Gastroesophageal sphincter (tissue), 4 donors: ENCODE data around the gene ERAS. TPM values are rescaled to one million over a fixed set of nuclear protein-coding genes. Genes with fewer than 3 reads are reported as not detected.
"Not testable (repeated sequence)": the region's sequence is repeated elsewhere in the genome, so short reads cannot be mapped to it uniquely, and the experiment has no call there.

Experiments
- ATAC-seq: fragments of 150-250 bp; one replicate; pipeline ENCODE4 v1.9.1; 2016; ENCODE audit warnings: mild to moderate bottlenecking, moderate library complexity
- H3K27ac ChIP-seq, 4 donors: fragments of 200-600 bp; sonication (generic) in 3 of 4; 1 replicate in 3 of 4; 2 replicates in 1 of 4; pipeline ENCODE4 v1.5.1; 2016 to 2019
- H3K27me3 ChIP-seq: fragments of 200-600 bp; sonication (generic); one replicate; pipeline ENCODE4 v1.5.1; 2019
- H3K36me3 ChIP-seq, 2 donors: fragments of 200-600 bp; sonication (generic); one replicate each; pipeline ENCODE4 v1.5.1; 2019; ENCODE audit warnings: control low read depth in 1 of 2
- H3K4me1 ChIP-seq, 3 donors: fragments of 200-600 bp; sonication (generic); 1 replicate in 2 of 3; 2 replicates in 1 of 3; pipeline ENCODE4 v1.5.1; 2016 to 2019; ENCODE audit warnings: control low read depth in 2 of 3
- H3K4me3 ChIP-seq, 2 donors: fragments of 200-600 bp; sonication (generic); one replicate each; pipeline ENCODE4 v1.5.1; 2019; ENCODE audit warnings: mild to moderate bottlenecking in 1 of 2, moderate library complexity in 1 of 2
- H3K9me3 ChIP-seq, 3 donors: fragments of 200-600 bp; sonication (generic); one replicate each; pipeline ENCODE4 v1.5.1; 2017 to 2019; ENCODE audit warnings: control low read depth in 2 of 3
- CTCF ChIP-seq, 4 experiments: fragments of 200-600 bp in 2 of 4; fragments of 450-650 bp in 2 of 4; sonication (generic) in 1 of 4; IDR thresholded peaks; one replicate each; pipeline ENCODE4 v1.5.1; 2017 to 2019; ENCODE audit warnings: antibody characterized with exemption in 4 of 4, mild to moderate bottlenecking in 2 of 4, moderate library complexity in 2 of 4
- EP300 ChIP-seq: sonication (generic); formaldehyde crosslinking; IDR thresholded peaks from one replicate; pipeline ENCODE4 v1.6.1; 2017; ENCODE audit warnings: antibody characterized with exemption, mild to moderate bottlenecking
- POLR2A ChIP-seq, 2 donors: fragments of 450-650 bp; IDR thresholded peaks; one replicate each; pipeline ENCODE4 v1.6.1; 2017; ENCODE audit warnings: antibody characterized with exemption in 2 of 2, mild to moderate bottlenecking in 2 of 2, moderate library complexity in 1 of 2
- POLR2AphosphoS5 ChIP-seq: sonication (generic); formaldehyde crosslinking; IDR thresholded peaks from one replicate; pipeline ENCODE4 v1.6.1; 2017; ENCODE audit warnings: antibody characterized with exemption
- WGBS, 2 donors: methylation state at CpG; one replicate each; pipeline ENCODE4 v1.1.5; 2018; ENCODE audit warnings: low coverage in 1 of 2; 5-methylcytosine and 5-hydroxymethylcytosine counted together
- total RNA-seq, 4 donors: library from RNA; depleted of rRNA; stranded (reverse); fragments of >200 nt; gene quantifications; one replicate each; pipeline ENCODE4 v1.1.0, GENCODE V29; 2016

Gene ERAS
- total RNA-seq, 4 donors from 2014 or later = not detected

GRCh38 chrX:48839686-48840085 lies 13.4 kb downstream of the ERAS start:
- WGBS, 2 donors = 41 to 68% methylated on average over 2 to 5 of the region's 10 CpGs
- Histone ChIP-seq H3K36me3 (no peaks in the 10 kb centered on the region), H3K4me1 (peaks cover 0 to 8% (median 4%) of the 10 kb centered on the region in 3 donors), H3K4me3 (no peak overlapping the region), H3K27ac (no peak overlapping the region), H3K9me3 (no peaks in the 10 kb centered on the region), H3K27me3 (peaks cover 12% of the 10 kb centered on the region)
- ATAC-seq = no peak
- TF ChIP-seq POLR2A (IDR thresholded peaks at IDR 0.05) (no peak), CTCF (IDR thresholded peaks at IDR 0.05) (no peak), EP300 (no peak), POLR2AphosphoS5 (no peak)

GRCh38 chrX:48848847-48849246 lies 22.5 kb downstream of the ERAS start:
- Histone ChIP-seq H3K9me3 (no peaks in the 10 kb centered on the region), H3K4me1 (no peaks in the 10 kb centered on the region), H3K27ac (no peak overlapping the region), H3K36me3 (no peaks in the 10 kb centered on the region), H3K4me3 (no peak overlapping the region), H3K27me3 (no peaks in the 10 kb centered on the region)
- ATAC-seq = no peak
- no peak for TF ChIP-seq POLR2AphosphoS5
- TF ChIP-seq CTCF (IDR thresholded peaks at IDR 0.05) = no peak
- TF ChIP-seq EP300 = no peak
- no peak for TF ChIP-seq POLR2A (IDR thresholded peaks at IDR 0.05)
- WGBS, 2 donors = 50 to 58% methylated on average over 1 of the region's 1 CpG

- TF ChIP-seq POLR2A (IDR thresholded peaks at IDR 0.05) = no peak
- TF ChIP-seq POLR2AphosphoS5 = no peak
- no peak for TF ChIP-seq EP300
- no peak for TF ChIP-seq CTCF (IDR thresholded peaks at IDR 0.05)
- ATAC-seq = no peak
- no peaks in the 10 kb centered on the region for H3K27me3 ChIP-seq
- H3K4me3 ChIP-seq = no peak overlapping the region
- 88% methylated on average over 5 of the region's 7 CpGs; no CpG with 5 or more reads in 1 of the 2 donors for WGBS, 2 donors
- no peaks in the 10 kb centered on the region for H3K4me1 ChIP-seq
- H3K9me3 ChIP-seq = no peaks in the 10 kb centered on the region
- H3K36me3 ChIP-seq = no peaks in the 10 kb centered on the region
- H3K27ac ChIP-seq = no peak overlapping the region
Observed at GRCh38 chrX:48852857-48853256, 26.5 kb downstream of the ERAS start.

- H3K27ac ChIP-seq, H3K36me3 ChIP-seq, H3K9me3 ChIP-seq, H3K4me3 ChIP-seq, H3K4me1 ChIP-seq, H3K27me3 ChIP-seq, ATAC-seq: not testable (repeated sequence)
Observed at GRCh38 chrX:48853494-48853893, 27.2 kb downstream of the ERAS start.

- H3K36me3 ChIP-seq, H3K4me3 ChIP-seq, ATAC-seq, H3K27ac ChIP-seq, H3K9me3 ChIP-seq, H3K27me3 ChIP-seq, H3K4me1 ChIP-seq: not testable (repeated sequence)
- 42 to 86% methylated on average over 2 of the region's 12 CpGs for WGBS, 2 donors
Observed at GRCh38 chrX:48854121-48854804, 27.9 kb downstream of the ERAS start.

GRCh38 chrX:48854898-48855297 lies 28.6 kb downstream of the ERAS start:
- Histone ChIP-seq H3K27ac (no peak overlapping the region), H3K36me3 (no peaks in the 10 kb centered on the region), H3K4me3 (no peak overlapping the region), H3K9me3 (no peaks in the 10 kb centered on the region), H3K27me3 (no peaks in the 10 kb centered on the region), H3K4me1 (no peaks in the 10 kb centered on the region)
- WGBS, 2 donors = 27 to 79% methylated on average over 2 to 4 of the region's 5 CpGs
- TF ChIP-seq EP300 (no peak), POLR2AphosphoS5 (no peak), CTCF (IDR thresholded peaks at IDR 0.05) (no peak), POLR2A (IDR thresholded peaks at IDR 0.05) (no peak)
- no peak for ATAC-seq
